PFSK-1 (cell line): ENCODE data around the gene EDARADD.

Source experiments
- FOXP2 ChIP-seq: optimal IDR thresholded peaks from 2 replicates; pipeline ENCODE3; 2011; ENCODE audit warnings: borderline replicate concordance, control low read depth, inconsistent platforms; ENCODE audit not compliant: insufficient read depth; ENCODE audit errors: extremely low read length, extremely low read depth
- POLR2AphosphoS5 ChIP-seq: IDR thresholded peaks from 2 replicates; pipeline ENCODE4 v1.6.1; 2012; ENCODE audit warnings: low read depth, mild to moderate bottlenecking, control low read depth, low read length, moderate library complexity
- SIN3A ChIP-seq: IDR thresholded peaks from 2 replicates; pipeline ENCODE4 v1.6.1; 2012; ENCODE audit warnings: mild to moderate bottlenecking, low read length, moderate library complexity, borderline replicate concordance; ENCODE audit not compliant: insufficient read depth
- TAF1 ChIP-seq: IDR thresholded peaks from 2 replicates; pipeline ENCODE4 v1.6.1; 2012; ENCODE audit warnings: low read length, control low read depth, borderline replicate concordance; ENCODE audit not compliant: insufficient read depth
- TF ChIP-seq, protein P1 (sequence below), 2 experiments: IDR thresholded peaks; 2 replicates each; pipeline versions ENCODE4 v1.6.1 to v1.8.0; 2011 to 2012; ENCODE audit warnings: low read depth in 2 of 2, low read length in 2 of 2, control low read depth in 1 of 2, inconsistent platforms in 1 of 2, mild to moderate bottlenecking in 1 of 2, moderate library complexity in 1 of 2; ENCODE audit not compliant: insufficient read depth in 1 of 2

Gene EDARADD

DNA sequence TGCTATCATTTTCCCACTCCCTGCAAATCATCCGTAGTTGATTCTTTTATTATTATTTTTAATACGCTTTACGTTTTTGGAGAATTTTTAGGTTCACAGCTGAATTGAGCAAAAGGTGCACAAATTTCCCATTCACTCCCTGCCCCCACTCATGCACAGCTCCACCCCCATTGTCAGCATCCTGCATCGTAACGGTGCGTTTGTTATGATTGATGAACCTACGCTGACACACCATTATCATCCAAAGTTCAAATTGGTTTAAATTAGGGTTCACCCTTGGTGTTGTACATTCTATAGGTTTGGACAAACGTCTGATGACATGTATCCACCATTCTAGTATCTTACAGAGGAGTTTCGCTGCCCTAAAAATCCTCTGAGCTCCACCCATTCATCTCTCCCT is 44.5 kb downstream of the EDARADD start:
- TF ChIP-seq POLR2AphosphoS5 (no peak), FOXP2 (no peak)
- TF ChIP-seq, protein P1, sequence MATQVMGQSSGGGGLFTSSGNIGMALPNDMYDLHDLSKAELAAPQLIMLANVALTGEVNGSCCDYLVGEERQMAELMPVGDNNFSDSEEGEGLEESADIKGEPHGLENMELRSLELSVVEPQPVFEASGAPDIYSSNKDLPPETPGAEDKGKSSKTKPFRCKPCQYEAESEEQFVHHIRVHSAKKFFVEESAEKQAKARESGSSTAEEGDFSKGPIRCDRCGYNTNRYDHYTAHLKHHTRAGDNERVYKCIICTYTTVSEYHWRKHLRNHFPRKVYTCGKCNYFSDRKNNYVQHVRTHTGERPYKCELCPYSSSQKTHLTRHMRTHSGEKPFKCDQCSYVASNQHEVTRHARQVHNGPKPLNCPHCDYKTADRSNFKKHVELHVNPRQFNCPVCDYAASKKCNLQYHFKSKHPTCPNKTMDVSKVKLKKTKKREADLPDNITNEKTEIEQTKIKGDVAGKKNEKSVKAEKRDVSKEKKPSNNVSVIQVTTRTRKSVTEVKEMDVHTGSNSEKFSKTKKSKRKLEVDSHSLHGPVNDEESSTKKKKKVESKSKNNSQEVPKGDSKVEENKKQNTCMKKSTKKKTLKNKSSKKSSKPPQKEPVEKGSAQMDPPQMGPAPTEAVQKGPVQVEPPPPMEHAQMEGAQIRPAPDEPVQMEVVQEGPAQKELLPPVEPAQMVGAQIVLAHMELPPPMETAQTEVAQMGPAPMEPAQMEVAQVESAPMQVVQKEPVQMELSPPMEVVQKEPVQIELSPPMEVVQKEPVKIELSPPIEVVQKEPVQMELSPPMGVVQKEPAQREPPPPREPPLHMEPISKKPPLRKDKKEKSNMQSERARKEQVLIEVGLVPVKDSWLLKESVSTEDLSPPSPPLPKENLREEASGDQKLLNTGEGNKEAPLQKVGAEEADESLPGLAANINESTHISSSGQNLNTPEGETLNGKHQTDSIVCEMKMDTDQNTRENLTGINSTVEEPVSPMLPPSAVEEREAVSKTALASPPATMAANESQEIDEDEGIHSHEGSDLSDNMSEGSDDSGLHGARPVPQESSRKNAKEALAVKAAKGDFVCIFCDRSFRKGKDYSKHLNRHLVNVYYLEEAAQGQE (IDR thresholded peaks at IDR 0.05; ENCODE audit: insufficient read depth in 1 of 2, low read depth in 2 of 2, low read length in 2 of 2) = no peak

DNA sequence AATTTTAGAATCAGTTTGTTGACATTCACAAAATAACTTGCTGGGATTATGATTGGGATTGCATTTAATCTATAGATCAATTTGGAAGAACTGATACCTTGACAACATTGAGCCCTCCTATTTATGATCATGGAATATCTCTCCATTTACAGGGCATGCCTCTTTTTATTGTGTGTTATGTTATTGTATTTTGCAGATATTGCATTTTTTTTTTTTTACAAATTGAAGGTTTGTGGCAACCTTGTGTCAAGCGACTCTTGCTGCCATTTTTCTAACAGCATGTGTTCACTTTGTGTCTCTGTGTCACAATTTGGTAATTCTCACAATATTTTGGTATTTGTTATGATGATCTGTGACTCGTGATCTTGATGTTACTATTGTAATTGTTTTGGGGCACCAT is 46.3 kb downstream of the EDARADD start:
- TF ChIP-seq POLR2AphosphoS5 = no peak
- TF ChIP-seq FOXP2 = no peak
- TF ChIP-seq TAF1 = no peak
- TF ChIP-seq, protein P1 (IDR thresholded peaks at IDR 0.05; ENCODE audit: insufficient read depth in 1 of 2, low read depth in 2 of 2, low read length in 2 of 2) = no peak
- no peak for TF ChIP-seq SIN3A

DNA sequence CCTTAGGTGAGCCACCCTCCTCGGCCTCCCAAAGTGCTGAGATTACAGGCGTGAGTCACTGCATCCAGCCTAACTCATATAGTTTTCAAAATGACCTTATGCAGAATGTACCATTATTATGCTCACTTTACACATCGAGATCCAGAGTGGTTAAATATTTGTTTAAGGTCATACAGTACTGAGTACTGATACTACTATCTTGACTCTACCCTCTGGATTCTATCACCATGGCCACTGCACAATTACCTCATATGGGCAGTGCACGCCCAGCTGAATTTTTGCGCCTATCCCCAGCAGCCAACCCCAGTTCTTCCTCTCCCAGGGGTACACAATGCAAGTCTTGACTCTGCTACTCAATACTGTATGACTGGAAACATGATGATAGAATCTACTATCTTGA is 56.7 kb downstream of the EDARADD start:
- no peak for TF ChIP-seq TAF1
- TF ChIP-seq, protein P1 (IDR thresholded peaks at IDR 0.05; ENCODE audit: insufficient read depth in 1 of 2, low read depth in 2 of 2, low read length in 2 of 2) = no peak
- TF ChIP-seq SIN3A = no peak

DNA sequence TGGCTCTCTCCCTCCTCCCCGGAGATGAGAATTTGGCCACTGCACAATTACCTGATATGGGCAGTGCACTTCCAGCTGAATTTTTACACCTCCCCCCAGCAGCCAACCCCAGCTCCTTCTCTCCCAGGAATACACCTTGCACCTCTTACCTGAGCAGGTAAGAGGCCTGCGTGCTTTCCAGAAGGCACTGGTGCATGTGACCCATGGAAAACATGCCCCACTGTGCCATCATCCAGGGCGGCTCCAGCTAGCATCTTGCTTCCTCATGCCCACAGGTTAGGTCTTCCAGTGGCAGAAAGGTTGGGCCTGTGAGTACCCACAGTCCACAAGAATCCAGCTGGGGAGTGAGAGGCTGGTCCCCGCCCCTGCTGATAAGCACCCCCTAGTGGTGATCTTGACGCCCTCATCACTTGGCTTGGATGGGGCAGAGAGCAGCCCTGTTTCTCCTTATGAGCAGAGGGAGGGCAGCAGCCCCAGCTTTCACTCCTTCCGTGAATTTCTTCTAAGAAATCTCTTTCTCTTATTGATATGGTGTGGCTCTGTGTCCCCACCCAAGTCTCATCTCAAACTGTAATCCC is 57.8 kb downstream of the EDARADD start:
- no peak for TF ChIP-seq TAF1
- TF ChIP-seq POLR2AphosphoS5 = no peak
- no peak for TF ChIP-seq SIN3A
- TF ChIP-seq FOXP2 = no peak
- TF ChIP-seq, protein P1 (IDR thresholded peaks at IDR 0.05; ENCODE audit: insufficient read depth in 1 of 2, low read depth in 2 of 2, low read length in 2 of 2) = no peak

DNA sequence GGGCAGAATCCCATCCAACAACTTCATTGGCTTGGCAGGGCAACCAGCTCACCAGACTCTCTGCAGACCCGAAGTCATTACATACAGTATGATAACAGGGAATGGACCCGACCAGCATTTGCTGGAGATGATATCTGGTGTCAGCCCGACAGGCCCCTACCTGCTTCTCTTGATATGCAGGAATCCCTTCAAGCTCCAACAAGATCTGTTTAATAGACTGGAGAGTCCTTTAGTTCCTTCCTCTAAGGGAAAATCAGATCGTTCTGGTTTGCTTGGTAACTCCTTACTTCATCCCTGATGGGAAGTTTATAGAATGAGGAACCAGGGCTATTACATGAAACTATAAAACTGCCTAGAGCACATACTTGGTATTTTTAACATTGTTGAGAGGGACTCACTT is 61.2 kb downstream of the EDARADD start:
- TF ChIP-seq SIN3A (no peak), FOXP2 (no peak), TAF1 (no peak), POLR2AphosphoS5 (no peak)
- TF ChIP-seq, protein P1 (IDR thresholded peaks at IDR 0.05; ENCODE audit: insufficient read depth in 1 of 2, low read depth in 2 of 2, low read length in 2 of 2) = no peak
